T47D (cell line): ENCODE data around the gene CMTM7.

Experiments
- DNase-seq, 2 experiments: peaks; one replicate each; pipeline versions ENCODE4 v3.0.0 to v3.0.0-alpha.2; 2011 to 2012; ENCODE audit warnings: low read depth in 1 of 2, low spot score in 1 of 2
- JUND ChIP-seq: IDR thresholded peaks from 2 replicates; pipeline ENCODE4 v1.6.1; 2012; ENCODE audit warnings: low read depth
- in situ Hi-C: cut with HindIII; loops from 2 replicates; pipeline ENCODE4 v1.10.0; 2016; ENCODE audit warnings: low sequenced_read_pairs, low pct_unique_long_range_greater_than_20kb

CMTM7 gene

GRCh38 chr3:32423956-32424557 is 32.4 kb downstream of the CMTM7 start:
- in situ Hi-C loops = no loop called here
- TF ChIP-seq JUND = no peak
- DNase-seq = no peak

GRCh38 chr3:32424581-32425250 is 33.1 kb downstream of the CMTM7 start:
- in situ Hi-C loops = no loop called here
- no peak for TF ChIP-seq JUND

GRCh38 chr3:32428092-32429068 is 36.7 kb downstream of the CMTM7 start:
- TF ChIP-seq JUND = no peak
- in situ Hi-C loops = no loop called here
- DNase-seq = peak; percentile 65 to 80

More at GRCh38 chr3:32424581-32425250, 33.1 kb downstream of the CMTM7 start:
- no peak for DNase-seq

- no peak for DNase-seq
- TF ChIP-seq JUND = no peak
- in situ Hi-C loops = no loop called here
Measured at GRCh38 chr3:32430900-32431299, 39.2 kb downstream of the CMTM7 start.

GRCh38 chr3:32431481-32431880 is 39.8 kb downstream of the CMTM7 start:
- in situ Hi-C loops = no loop called here
- no peak for TF ChIP-seq JUND
- no peak for DNase-seq

GRCh38 chr3:32432045-32432710 is 40.5 kb downstream of the CMTM7 start:
- no peak for DNase-seq
- in situ Hi-C loops = no loop called here
- no peak for TF ChIP-seq JUND

- in situ Hi-C loops = no loop called here
- TF ChIP-seq JUND = no peak
- DNase-seq = no peak
Measured at GRCh38 chr3:32432711-32433530, 41.3 kb downstream of the CMTM7 start.

GRCh38 chr3:32434206-32434605 is 42.6 kb downstream of the CMTM7 start:
- DNase-seq = no peak
- in situ Hi-C loops = no loop called here
- no peak for TF ChIP-seq JUND

GRCh38 chr3:32435911-32436815 is 44.5 kb downstream of the CMTM7 start:
- no peak for DNase-seq
- in situ Hi-C loops = no loop called here
- TF ChIP-seq JUND = no peak

GRCh38 chr3:32436816-32437189 is 45.1 kb downstream of the CMTM7 start:
- in situ Hi-C loops = no loop called here
- no peak for DNase-seq
- no peak for TF ChIP-seq JUND

GRCh38 chr3:32437896-32438295 is 46.2 kb downstream of the CMTM7 start:
- in situ Hi-C loops = no loop called here
- no peak for TF ChIP-seq JUND
- DNase-seq = no peak
